ENCODE data around the gene IL17RC. TPM values are rescaled to one million over a fixed set of nuclear protein-coding genes. Genes with fewer than 3 reads are reported as not detected.

The IL17RC gene
- total RNA-seq, 1 donor from 2014 or later: 21.1 TPM

- Histone ChIP-seq H3K27me3 (ENCODE audit: control insufficient read depth, insufficient read depth, low read length) (no peaks in the 10 kb centered on the region), H3K36me3 (ENCODE audit: control insufficient read depth, insufficient read depth, low read length) (peaks cover 7% of the 10 kb centered on the region), H3K4me3 (ENCODE audit: low read depth, low read length) (no peak overlapping the region)
- DNase-seq (ENCODE audit: low read depth): no peak
- no peak for FAIRE-seq
- no peak for TF ChIP-seq CTCF (IDR thresholded peaks at IDR 0.05; ENCODE audit: insufficient read depth, low read length, severe bottlenecking)
Measured at GRCh38 chr3:9914559-9915253, 2.2 kb upstream of the IL17RC start.

GRCh38 chr3:9915254-9916141 lies 1.4 kb upstream of the IL17RC start:
- peak; percentile 23 for DNase-seq (ENCODE audit: low read depth)
- FAIRE-seq: no peak
- peak; percentile 50 for TF ChIP-seq CTCF (IDR thresholded peaks at IDR 0.05; ENCODE audit: insufficient read depth, low read length, severe bottlenecking)

GRCh38 chr3:9916346-9916733 lies 558 bp upstream of the IL17RC start:
- TF ChIP-seq CTCF (IDR thresholded peaks at IDR 0.05; ENCODE audit: insufficient read depth, low read length, severe bottlenecking): no peak
- DNase-seq (ENCODE audit: low read depth) (peak; percentile 45), FAIRE-seq (no peak)
- Histone ChIP-seq H3K4me3 (ENCODE audit: low read depth, low read length) (no peak overlapping the region), H3K27me3 (ENCODE audit: control insufficient read depth, insufficient read depth, low read length) (no peaks in the 10 kb centered on the region), H3K36me3 (ENCODE audit: control insufficient read depth, insufficient read depth, low read length) (peaks cover 8% of the 10 kb centered on the region)

More at GRCh38 chr3:9915254-9916141, 1.4 kb upstream of the IL17RC start:
- H3K4me3 ChIP-seq (ENCODE audit: low read depth, low read length): peak overlapping the region; percentile 19
- H3K27me3 ChIP-seq (ENCODE audit: control insufficient read depth, insufficient read depth, low read length): no peaks in the 10 kb centered on the region
- peaks cover 9% of the 10 kb centered on the region for H3K36me3 ChIP-seq (ENCODE audit: control insufficient read depth, insufficient read depth, low read length)

GRCh38 chr3:9917820-9918219 lies 922 bp downstream of the IL17RC start:
- H3K27me3 ChIP-seq (ENCODE audit: control insufficient read depth, insufficient read depth, low read length): no peaks in the 10 kb centered on the region
- no peak for DNase-seq (ENCODE audit: low read depth)
- no peak for TF ChIP-seq CTCF (IDR thresholded peaks at IDR 0.05; ENCODE audit: insufficient read depth, low read length, severe bottlenecking)
- no peak for FAIRE-seq
- peaks cover 4% of the 10 kb centered on the region for H3K36me3 ChIP-seq (ENCODE audit: control insufficient read depth, insufficient read depth, low read length)
- no peak overlapping the region for H3K4me3 ChIP-seq (ENCODE audit: low read depth, low read length)

- H3K27me3 ChIP-seq (ENCODE audit: control insufficient read depth, insufficient read depth, low read length): no peaks in the 10 kb centered on the region
- TF ChIP-seq CTCF (IDR thresholded peaks at IDR 0.05; ENCODE audit: insufficient read depth, low read length, severe bottlenecking): no peak
- no peak for DNase-seq (ENCODE audit: low read depth)
- no peak overlapping the region for H3K4me3 ChIP-seq (ENCODE audit: low read depth, low read length)
- no peak for FAIRE-seq
- peaks cover 4% of the 10 kb centered on the region for H3K36me3 ChIP-seq (ENCODE audit: control insufficient read depth, insufficient read depth, low read length)
Measured at GRCh38 chr3:9918261-9919038, 1.6 kb downstream of the IL17RC start.
